ENCODE results near the gene MORN1.

- TF ChIP-seq, protein P1, sequence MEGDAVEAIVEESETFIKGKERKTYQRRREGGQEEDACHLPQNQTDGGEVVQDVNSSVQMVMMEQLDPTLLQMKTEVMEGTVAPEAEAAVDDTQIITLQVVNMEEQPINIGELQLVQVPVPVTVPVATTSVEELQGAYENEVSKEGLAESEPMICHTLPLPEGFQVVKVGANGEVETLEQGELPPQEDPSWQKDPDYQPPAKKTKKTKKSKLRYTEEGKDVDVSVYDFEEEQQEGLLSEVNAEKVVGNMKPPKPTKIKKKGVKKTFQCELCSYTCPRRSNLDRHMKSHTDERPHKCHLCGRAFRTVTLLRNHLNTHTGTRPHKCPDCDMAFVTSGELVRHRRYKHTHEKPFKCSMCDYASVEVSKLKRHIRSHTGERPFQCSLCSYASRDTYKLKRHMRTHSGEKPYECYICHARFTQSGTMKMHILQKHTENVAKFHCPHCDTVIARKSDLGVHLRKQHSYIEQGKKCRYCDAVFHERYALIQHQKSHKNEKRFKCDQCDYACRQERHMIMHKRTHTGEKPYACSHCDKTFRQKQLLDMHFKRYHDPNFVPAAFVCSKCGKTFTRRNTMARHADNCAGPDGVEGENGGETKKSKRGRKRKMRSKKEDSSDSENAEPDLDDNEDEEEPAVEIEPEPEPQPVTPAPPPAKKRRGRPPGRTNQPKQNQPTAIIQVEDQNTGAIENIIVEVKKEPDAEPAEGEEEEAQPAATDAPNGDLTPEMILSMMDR (IDR thresholded peaks at IDR 0.05), result no peak
- no peak for TF ChIP-seq POLR2A (IDR thresholded peaks at IDR 0.05)
Observed at GRCh38 chr1:2417083-2417832, 25.9 kb upstream of the MORN1 start.
